ENCODE results near the gene SLC9C1.

SLC9C1 gene

GRCh38 chr3:112306825-112307224, 12.8 kb upstream of the SLC9C1 start:
- no peak for DNase-seq (ENCODE audit: low read depth in 2 of 2)

- no peak for DNase-seq (ENCODE audit: low read depth in 2 of 2)
Measured at GRCh38 chr3:112304611-112305010, 10.6 kb upstream of the SLC9C1 start.

GRCh38 chr3:112303764-112304325, 9.8 kb upstream of the SLC9C1 start:
- no peak for DNase-seq (ENCODE audit: low read depth in 2 of 2)

GRCh38 chr3:112302881-112303763, 9.1 kb upstream of the SLC9C1 start:
- no peak for DNase-seq (ENCODE audit: low read depth in 2 of 2)

GRCh38 chr3:112302150-112302830, 8.3 kb upstream of the SLC9C1 start:
- DNase-seq (ENCODE audit: low read depth in 2 of 2), result no peak

DNA sequence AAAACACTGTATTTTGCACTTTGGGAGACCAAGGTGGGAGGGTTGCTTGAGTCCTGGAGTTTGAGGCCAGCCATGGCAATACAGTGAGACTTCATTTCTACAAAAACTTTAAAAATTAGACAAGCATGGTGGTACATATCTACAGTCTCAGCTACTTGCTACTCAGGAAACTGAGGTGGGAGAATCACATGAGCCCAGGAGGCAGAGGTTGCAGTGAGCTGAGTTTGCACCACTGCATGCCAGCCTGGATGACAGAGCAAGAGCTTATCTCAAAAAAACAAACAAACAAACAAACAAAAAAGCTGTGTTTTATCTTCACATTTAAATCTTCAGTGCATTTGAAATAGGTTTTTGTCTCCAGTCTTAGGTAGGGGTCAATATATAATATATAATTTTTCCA, 4.8 kb upstream of the SLC9C1 start:
- DNase-seq (ENCODE audit: low read depth in 2 of 2), result no peak

- no peak for DNase-seq (ENCODE audit: low read depth in 2 of 2)
Measured at GRCh38 chr3:112297714-112298113, 3.7 kb upstream of the SLC9C1 start.

DNA sequence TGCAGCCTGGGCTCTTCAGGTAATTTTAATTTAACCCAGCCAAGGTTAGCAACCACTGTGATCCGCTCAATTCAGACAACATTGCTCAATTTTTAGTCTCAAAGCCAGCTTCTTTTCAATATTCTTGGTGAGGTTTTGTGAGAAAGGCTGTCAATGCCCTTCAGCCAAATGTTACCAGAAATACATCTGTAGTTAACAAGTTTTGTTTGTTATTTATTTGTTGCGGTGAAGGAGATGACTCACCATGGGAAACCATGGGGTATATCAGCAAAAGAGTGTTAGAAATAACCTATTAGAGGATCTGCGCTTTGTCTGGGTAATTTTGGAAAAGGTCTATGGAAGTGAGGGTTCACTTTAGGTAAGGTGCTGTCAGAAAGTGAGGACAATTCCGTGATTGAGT, 5.0 kb downstream of the SLC9C1 start:
- no peak for DNase-seq (ENCODE audit: low read depth in 2 of 2)

DNA sequence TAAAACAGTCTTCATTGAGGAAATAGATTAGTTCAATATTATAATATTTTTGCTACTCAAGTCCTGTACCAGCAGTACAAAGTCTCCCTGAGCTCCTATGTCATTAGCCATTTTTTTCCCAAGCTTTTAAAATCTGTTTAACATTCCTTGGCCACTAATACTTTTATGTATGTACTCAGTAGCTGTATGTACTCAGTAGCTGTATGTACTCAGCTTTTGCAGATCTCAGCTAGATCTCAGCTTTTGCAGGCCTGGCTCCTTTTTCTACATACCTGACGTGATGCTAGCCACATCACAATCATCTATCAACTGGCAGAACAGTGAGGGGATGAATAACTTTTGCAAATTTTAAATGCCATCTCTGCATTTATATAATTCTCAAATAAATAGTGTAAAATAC, 13.8 kb downstream of the SLC9C1 start:
- DNase-seq (ENCODE audit: low read depth in 2 of 2), result no peak

GRCh38 chr3:112273536-112273935, 20.5 kb downstream of the SLC9C1 start:
- no peak for DNase-seq (ENCODE audit: low read depth in 2 of 2)

DNA sequence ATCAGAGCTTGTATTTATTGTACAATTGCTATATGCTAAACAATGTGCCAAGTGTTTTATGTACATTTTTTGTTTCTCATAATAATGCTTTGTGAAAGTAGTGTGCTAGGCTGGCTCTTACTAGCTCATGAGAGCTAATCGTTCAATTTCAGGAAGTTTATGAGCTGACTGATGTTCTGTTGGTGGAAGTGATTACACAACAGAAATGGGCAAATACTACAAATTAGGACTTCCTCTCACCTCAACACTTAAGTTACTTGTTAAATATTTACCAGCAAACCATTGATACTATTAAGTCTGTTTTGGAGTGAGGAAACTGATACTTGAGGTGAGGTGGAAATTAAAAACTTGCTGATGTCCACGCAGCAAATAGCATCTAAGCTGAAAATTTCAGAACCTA, 32.3 kb downstream of the SLC9C1 start:
- no peak for DNase-seq (ENCODE audit: low read depth in 2 of 2)

- no peak for DNase-seq (ENCODE audit: low read depth in 2 of 2)
Measured at GRCh38 chr3:112260563-112260962, 33.5 kb downstream of the SLC9C1 start.

DNA sequence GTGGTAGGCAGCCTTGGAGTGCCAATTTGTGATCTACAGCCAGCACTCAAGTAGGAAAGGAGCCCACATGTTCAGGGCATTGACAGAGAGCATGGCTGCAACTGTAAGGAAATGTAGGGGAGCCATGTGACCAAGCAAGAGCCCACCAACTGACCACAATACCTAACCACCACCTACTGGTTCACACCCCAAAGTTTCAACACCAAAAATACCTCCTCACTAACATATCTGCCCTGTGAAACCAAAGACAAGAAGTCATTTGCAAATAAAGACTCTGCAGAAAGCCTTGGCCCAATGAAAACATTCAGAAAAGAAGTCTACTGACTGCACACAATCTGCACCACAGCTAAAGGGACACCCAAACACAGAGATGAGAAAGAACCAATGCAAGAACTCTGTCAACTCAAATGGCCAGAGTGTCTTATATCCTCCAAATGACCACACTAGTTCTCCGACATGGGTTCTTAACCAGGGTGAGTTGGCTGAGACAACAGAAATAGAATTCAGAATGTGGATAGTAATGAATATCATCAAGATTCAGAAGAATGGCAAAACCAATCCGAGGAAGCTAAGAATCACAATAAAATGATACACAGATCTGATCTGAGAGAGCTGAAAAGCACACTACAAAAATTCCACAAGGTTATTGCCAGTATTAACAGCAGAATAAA, 40.6 kb downstream of the SLC9C1 start:
- DNase-seq (ENCODE audit: low read depth in 2 of 2), result no peak

- DNase-seq (ENCODE audit: low read depth in 2 of 2), result no peak
Measured at GRCh38 chr3:112247900-112248299, 46.1 kb downstream of the SLC9C1 start.

DNA sequence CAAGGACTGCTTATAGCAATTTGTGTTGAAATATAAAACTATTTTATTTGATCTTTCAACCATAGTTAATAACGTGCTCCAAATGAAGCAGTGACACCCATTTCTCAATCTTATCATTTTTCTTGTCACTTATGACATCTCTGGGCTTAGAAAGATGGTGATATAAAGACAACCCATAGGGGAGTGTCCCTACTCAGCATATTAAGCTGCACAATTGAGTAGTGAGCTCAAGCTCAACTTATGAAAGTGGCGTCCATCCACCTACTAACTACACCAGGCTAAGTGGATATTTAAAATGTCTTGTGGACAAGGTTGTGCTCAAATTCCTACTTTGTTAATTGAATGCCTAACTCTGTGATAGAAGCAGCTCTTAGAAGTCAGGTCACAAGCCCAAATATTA, 46.7 kb downstream of the SLC9C1 start:
- no peak for DNase-seq (ENCODE audit: low read depth in 2 of 2)

DNA sequence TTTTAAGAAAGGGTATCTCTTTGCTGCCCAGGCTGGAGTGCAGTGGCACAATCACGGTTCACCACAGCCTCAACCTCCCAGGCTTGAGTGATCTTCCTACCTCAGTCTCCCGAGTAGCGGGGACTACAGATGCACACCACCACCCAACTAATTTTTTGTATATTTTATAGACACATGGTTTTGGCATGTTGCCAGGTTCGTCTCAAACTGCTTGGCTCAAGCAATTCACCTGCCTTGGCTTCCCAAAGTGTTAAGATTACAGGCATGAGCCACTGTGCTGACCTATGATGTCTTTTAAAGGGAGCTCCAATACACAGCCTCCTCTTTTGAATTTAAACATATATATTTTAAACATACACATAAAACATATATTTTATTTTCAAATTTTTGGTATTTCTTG, 60.9 kb downstream of the SLC9C1 start:
- DNase-seq (ENCODE audit: low read depth in 2 of 2), result no peak

- DNase-seq (ENCODE audit: low read depth in 2 of 2), result no peak
Measured at GRCh38 chr3:112231727-112232126, 62.3 kb downstream of the SLC9C1 start.

DNA sequence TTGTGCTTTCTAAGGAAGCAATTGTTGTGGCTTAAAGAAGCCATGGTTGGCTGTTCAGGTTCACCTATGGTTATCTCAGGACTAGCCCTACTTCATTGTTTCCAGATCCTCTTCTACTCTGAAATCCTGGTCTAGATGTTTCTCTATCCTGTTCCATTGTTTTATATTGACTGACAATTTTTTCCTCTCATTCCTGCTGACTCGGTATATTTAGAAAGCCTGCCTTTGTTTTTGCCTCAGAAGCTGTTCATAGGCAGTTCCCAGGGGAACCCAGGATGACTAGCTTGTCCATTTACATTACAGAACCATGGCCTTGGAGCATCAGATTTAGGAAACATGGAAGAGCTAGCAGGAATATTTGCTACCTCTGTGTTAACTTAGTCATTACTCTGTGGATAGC, 64.0 kb downstream of the SLC9C1 start:
- DNase-seq (ENCODE audit: low read depth in 2 of 2), result no peak

- no peak for DNase-seq (ENCODE audit: low read depth in 2 of 2)
Measured at GRCh38 chr3:112228786-112229185, 65.2 kb downstream of the SLC9C1 start.

- no peak for DNase-seq (ENCODE audit: low read depth in 2 of 2)
Measured at GRCh38 chr3:112200317-112200666, 93.7 kb downstream of the SLC9C1 start.

GRCh38 chr3:112199622-112200316, 94.2 kb downstream of the SLC9C1 start:
- no peak for DNase-seq (ENCODE audit: low read depth in 2 of 2)

- DNase-seq (ENCODE audit: low read depth in 2 of 2), result no peak
Measured at GRCh38 chr3:112197131-112197530, 96.9 kb downstream of the SLC9C1 start.
